GM06990 (cell line): ENCODE measurements around the gene ZBTB25.

ENCODE experiments used
- DNase-seq: peaks from one replicate; pipeline ENCODE4 v3.0.0-alpha.2; 2011; ENCODE audit not compliant: insufficient read length; ENCODE audit errors: extremely low read depth
- H3K27me3 ChIP-seq: replicated peaks from 2 replicates; pipeline ENCODE4 v1.6.0; 2011; ENCODE audit warnings: low read length; ENCODE audit not compliant: control insufficient read depth, insufficient read depth
- H3K36me3 ChIP-seq: 2 replicates; pipeline ENCODE4 v1.5.1; 2011; ENCODE audit warnings: low read length; ENCODE audit not compliant: control insufficient read depth, insufficient read depth
- H3K4me3 ChIP-seq: replicated peaks from 2 replicates; pipeline ENCODE4 v1.5.1; 2011; ENCODE audit warnings: low read depth, mild to moderate bottlenecking, control low read depth, low read length
- CTCF ChIP-seq: IDR thresholded peaks from 2 replicates; pipeline ENCODE4 v1.5.1; 2011; ENCODE audit warnings: low read length, control low read depth, mild to moderate bottlenecking, inconsistent platforms; ENCODE audit not compliant: insufficient read depth, poor library complexity, severe bottlenecking

Gene ZBTB25

DNA sequence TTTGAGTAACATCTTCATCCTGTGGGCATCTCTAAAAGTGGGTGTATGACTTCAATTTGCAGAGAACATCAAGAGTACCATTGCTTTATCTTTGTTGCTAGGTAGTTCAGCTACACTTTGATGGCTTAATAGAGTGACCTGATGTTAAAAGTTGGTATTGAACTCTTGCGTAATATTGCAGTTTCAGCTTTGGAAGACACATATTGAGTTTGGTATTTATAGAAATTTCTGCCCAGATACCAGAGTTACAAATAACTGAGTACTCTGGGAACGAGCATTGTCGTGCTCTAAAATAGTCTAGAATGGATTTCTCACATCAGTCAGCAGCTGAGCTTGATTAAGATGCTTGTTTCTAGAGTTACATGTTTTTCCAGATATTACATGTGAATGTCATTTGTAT lies 63.1 kb downstream of the ZBTB25 start:
- Histone ChIP-seq H3K36me3 (peaks cover 10% of the 10 kb centered on the region), H3K4me3 (no peak overlapping the region), H3K27me3 (no peaks in the 10 kb centered on the region)
- no peak for DNase-seq
- no peak for TF ChIP-seq CTCF

GRCh38 chr14:64439141-64439540 lies 64.5 kb downstream of the ZBTB25 start:
- DNase-seq = no peak
- Histone ChIP-seq H3K27me3 (no peaks in the 10 kb centered on the region), H3K4me3 (no peak overlapping the region), H3K36me3 (peaks cover 8% of the 10 kb centered on the region)
- TF ChIP-seq CTCF = no peak

DNA sequence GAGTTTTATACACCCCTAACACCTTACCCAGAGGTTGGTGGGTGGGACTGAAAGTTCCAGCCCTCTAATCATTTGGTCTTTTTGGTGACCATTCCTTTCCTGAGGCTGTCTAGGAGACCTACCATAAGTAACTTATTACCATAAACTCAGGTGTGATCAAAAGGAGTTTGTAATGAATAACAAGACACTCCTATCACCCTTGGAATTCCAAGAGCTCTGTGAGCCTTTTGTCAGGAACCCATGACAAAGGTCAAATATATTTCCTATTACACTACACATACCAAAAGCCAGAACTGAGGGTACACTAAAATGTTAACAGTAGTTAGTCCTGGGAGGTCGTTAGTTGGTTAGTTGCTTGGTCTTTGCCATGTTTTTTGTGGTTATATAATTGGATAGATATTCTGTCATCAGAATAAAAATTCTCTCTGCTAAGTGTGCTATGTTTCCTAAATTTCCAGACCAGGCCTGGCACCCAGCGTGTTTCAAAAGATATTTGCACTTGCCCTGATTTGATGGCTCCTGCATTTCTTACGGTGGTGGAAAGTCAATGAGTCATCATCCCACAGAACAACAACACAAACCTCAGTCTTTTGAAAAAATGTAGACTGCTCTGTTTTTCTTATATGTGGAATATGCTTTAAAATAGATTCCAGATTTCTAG lies 65.3 kb downstream of the ZBTB25 start:
- TF ChIP-seq CTCF = no peak
- Histone ChIP-seq H3K27me3 (no peaks in the 10 kb centered on the region), H3K36me3 (peaks cover 8% of the 10 kb centered on the region), H3K4me3 (no peak overlapping the region)
- DNase-seq = no peak

- no peak for DNase-seq
- Histone ChIP-seq H3K36me3 (peaks cover 16% of the 10 kb centered on the region), H3K4me3 (no peak overlapping the region), H3K27me3 (no peaks in the 10 kb centered on the region)
- no peak for TF ChIP-seq CTCF
Measured at GRCh38 chr14:64434528-64434927, 69.1 kb downstream of the ZBTB25 start.

DNA sequence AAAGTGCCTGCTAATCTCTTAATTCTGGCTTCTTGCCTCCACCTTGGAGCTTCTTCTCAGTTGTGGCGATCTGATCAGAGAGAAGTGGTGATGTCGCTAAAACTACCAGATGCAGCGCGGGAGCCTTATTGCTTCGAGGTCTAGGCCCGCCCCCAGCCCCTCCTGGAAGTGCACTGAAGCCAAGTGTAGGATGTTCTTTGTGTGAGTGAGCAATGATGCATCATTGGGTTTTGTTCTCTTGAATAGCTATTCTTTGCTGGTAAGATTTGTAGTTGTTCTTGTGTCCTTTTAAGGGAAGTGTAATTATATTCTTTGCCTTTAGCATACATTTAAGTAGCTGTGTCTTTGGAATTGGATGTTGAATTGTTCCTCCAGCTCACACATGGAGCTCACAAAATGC lies 79.7 kb downstream of the ZBTB25 start:
- Histone ChIP-seq H3K27me3 (no peaks in the 10 kb centered on the region), H3K4me3 (no peak overlapping the region), H3K36me3 (peaks cover 14% of the 10 kb centered on the region)
- no peak for TF ChIP-seq CTCF
- DNase-seq = no peak

DNA sequence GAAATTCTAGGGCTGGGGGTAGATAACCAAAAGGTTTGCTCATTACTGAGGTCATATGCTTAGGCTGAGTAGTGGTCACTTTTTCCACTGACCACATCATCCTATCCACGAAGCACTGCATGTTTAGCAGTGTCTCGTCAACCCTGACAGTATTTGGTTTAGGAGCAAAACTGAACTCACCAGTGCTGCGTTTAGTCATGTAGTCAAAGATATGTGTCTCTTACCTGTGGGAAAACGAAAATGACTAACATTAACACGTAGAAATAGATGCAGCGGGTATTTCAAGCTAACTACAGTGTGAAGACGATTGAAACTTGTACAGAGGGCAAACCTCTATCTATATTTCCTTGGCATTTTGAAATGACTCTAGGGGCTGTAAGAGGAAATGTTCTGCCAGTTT lies 80.9 kb downstream of the ZBTB25 start:
- no peak overlapping the region for H3K4me3 ChIP-seq
- peaks cover 19% of the 10 kb centered on the region for H3K36me3 ChIP-seq
- TF ChIP-seq CTCF = no peak
- no peak for DNase-seq
- no peaks in the 10 kb centered on the region for H3K27me3 ChIP-seq
